Regular cardiac myocyte (primary cell): ENCODE results near the gene YES1. TPM values are rescaled to one million over a fixed set of nuclear protein-coding genes. Genes with fewer than 3 reads are reported as not detected.

Experiments
- total RNA-seq: library from RNA; depleted of rRNA; stranded (reverse); fragments of >200 nt; gene quantifications from 2 replicates; pipeline ENCODE4 v1.2.3, GENCODE V29; 2014

The YES1 gene
- 159 and 375 TPM in 2 replicates for total RNA-seq

DNA sequence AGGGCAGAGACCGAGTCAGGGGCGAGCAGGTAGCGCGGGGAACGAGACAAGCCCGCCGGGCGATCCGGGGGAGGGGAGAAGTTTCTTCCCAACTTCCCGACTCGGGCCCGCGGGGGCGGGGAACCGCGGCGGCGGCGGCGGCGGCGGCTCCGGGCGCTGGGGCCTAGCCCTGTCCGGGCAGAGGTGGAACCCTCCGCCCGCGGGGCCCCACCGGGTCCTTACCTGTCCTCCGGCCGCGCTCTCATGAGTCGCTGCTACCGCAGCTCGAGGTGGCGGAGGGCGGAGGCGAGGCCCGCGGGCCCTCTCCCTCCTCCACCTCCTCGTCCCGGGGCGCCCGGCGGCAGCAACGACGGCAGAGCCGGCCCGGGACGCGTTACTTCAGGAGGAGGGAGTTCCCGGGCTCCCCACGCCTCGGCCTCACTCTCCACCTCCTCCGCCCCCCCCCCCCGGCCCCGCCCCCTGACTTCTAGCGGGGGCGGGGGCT, at the start of gene YES1:
YES1 (minus strand) TSS at position 351 of the 484 bp plus-strand sequence. CDS start 55,415 bp downstream, outside the sequence.

GRCh38 chr18:712401-713134, 99.5 kb downstream of the YES1 start, which contains the start of gene ENOSF1:
Gene ENOSF1, minus strand, starts transcription at chr18:712630. Its CDS starts 43 bp downstream, at chr18:712587.

Other genes with a start within 250 kb of the YES1 start
- not detected in 2 replicates for gene CETN1, start 231.9 kb downstream of the YES1 start, total RNA-seq
- 0.28 TPM in 1 of 2 replicates, not detected in the other for gene CLUL1, start 215.3 kb downstream of the YES1 start, total RNA-seq
- 5.9 and 37.6 TPM in 2 replicates for gene TYMS, start 154.6 kb downstream of the YES1 start, total RNA-seq
- gene ENOSF1, start 99.6 kb downstream of the YES1 start, total RNA-seq = 22.0 and 24.3 TPM in 2 replicates
- gene ADCYAP1, start 92.6 kb upstream of the YES1 start, total RNA-seq = not detected in 2 replicates